HG02885 (cell line): ENCODE results near the gene OR6B1.
"Not testable (repeated sequence)": the region's sequence is repeated elsewhere in the genome, so short reads cannot be mapped to it uniquely, and the experiment has no call there.

ENCODE experiments used
- ATAC-seq: cut with Tn5 transposase; IDR thresholded peaks from one replicate; pipeline ENCODE4 v1.9.1; 2021; ENCODE audit warnings: mild to moderate bottlenecking; ENCODE audit not compliant: unreplicated experiment, poor library complexity

Gene OR6B1

DNA sequence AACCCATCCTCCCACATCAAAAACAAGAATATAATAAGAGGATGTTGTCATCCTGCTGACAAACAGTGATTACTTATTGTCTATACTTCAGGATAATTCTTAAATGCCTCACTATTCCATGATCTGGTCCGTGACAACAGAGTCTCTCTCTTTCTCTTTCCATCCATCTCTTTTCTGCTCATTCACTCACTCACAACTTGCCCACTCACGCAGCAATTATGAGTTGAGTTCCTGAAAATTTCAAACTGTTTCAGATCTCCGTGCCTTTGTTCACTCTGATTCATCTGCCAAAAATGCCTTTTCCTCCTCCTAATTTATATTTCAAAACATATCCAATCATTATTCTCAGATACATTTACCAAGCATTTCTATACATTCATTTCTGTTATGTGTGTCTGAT lies 1.4 kb downstream of the OR6B1 start:
- no peak for ATAC-seq

DNA sequence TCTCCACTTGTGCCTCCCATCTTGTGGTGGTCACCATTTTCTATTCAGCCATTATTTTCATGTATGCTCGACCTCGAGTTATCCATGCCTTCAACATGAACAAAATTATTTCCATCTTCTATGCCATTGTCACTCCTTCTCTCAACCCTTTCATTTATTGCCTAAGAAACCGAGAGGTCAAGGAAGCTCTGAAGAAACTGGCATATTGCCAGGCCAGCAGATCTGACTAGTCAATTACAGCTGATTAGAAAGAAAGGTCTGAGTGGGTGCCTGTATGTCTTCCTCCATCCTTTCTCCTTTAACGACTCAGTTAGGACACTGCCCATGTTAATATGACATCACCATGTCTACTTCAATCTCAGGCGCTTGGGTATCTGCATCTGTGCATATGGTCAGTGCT lies 4.6 kb downstream of the OR6B1 start:
- no peak for ATAC-seq

DNA sequence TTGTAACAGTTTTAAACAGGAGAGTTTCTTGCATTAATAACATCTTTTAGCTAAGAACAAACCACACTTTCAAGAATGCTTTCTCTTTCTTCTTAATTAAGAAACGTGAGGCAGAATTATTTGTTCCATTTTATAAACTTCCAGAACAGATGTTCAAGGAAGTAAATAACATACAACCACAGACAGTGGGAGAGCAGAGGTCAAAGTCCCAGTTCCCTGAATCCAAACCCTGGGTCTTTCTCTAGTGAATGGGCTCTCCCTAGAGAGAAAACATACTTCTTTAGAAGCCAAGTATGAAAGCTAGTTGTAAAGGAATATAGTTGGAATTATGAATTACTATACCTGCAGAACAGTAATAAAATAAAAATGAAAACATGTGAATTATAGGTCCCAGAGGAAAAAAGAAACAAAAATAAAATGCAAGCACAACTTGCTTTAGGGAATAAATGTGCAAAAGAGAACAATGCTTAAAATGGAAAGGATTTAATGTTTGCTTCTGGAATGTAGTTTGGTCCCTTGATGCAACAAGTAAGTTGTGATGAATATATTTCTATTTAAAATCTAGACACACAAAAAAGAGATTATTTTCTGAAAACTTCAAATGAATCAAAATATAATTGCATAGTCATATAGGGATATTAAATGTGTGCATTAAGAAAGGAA lies 6.0 kb downstream of the OR6B1 start:
- ATAC-seq, result no peak

DNA sequence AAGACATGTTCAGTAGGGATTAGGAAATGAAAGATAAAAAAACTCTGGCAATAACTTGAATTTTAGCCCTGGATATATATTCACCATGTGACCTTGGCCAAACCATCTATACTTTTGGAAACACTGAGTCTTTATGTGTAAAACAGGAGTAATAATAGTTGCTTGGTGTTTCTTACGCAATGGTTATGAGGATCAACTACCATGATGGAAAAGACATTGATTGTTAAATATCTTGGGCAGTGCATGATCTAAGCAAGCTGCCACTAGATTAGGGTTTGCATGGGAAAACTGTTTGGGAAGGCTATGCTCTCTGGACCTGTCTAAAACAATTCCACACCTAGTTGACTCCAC lies 6.5 kb downstream of the OR6B1 start:
- ATAC-seq, result no peak

DNA sequence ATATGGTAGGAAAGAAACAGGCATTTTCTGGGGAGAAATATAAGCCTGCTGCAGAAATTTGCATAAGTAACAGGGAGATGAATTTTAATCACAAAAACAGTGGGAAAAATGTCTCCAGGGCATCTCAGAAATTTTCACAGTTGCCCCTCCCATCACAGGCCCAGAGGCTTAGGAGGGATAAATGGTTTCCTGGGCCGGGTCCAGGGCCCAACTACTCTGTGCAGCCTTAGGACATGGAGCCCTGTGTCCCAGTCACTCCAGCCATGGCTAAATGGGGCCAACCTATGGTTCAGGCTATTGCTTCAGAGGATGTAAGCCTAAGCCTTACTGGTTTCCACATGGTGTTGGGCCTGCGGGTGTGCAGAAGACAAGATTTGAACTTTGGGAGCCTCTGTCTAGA lies 9.2 kb downstream of the OR6B1 start:
- ATAC-seq, result no peak

DNA sequence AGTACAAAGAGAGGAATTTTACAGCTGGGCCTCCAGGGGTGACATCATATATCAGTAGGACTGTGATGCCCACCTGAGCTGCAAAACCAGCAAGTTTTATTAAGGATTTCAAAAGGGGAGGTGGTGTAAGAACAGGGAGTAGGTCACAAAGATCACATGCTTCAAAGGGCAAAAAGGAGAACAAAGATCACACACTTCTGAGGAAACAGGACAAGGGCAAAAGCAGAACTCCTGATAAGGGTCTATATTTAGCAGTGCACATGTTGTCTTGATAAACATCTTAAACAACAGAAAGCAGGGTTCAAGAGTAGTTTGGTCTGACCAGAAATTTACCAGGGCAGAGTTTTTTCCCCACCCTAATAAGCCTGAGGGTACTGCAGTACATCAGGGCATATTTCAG lies 9.9 kb downstream of the OR6B1 start:
- not testable (repeated sequence) for ATAC-seq

DNA sequence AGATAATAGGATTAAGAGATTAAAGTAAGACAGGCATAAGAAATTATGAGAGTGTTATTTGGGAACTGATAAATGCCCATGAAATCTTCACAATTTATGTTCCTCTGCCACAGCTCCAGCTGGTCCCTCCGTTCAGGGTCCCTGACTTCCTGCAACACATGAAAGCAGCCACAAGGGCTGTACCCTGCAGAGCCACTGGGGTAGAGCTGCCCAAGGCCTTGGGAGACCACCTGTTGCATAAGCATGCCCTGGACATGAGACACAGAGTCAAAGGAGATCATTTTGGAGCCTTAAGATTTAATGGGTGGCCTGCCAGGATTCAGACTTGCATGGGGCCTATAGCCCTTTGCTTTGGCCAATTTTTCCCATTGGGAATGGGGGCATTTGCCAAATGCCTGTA lies 10.7 kb downstream of the OR6B1 start:
- ATAC-seq, result not testable (repeated sequence)

DNA sequence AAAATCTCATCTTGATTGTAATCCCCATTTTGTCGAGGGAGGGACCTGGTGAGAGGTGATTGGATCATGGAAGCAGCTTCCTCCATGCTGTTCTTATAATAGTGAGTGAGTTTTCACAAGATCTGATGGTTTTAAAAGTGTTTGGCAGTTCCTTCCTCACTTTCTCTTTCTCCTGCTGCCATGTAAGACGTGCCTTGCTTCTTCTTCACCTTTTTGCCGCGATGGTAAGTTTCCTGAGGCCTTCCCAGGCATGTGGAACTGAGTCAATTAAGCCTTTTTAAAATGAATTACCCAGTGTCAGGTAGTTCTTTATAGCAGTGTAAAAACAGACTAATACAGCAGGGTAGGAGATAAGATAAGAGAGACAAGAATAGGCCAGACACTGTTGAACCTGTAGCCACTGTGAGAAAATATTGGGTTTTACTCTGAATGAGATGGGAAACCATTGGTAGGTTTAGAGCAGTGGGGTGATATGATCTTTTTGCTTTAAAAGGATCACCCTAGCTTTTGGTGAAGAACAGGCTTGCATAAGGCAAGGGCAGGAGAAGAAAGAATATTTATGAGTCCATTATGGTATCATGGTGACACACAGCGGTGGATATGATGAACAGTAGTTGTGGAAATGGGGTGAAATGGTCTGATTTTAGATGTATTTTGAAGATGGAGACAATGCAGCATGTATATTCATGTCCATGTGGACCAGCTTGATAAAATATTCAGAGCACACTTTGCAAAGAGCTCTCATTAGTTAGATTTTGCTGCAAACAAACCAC lies 11.5 kb downstream of the OR6B1 start:
- no peak for ATAC-seq

DNA sequence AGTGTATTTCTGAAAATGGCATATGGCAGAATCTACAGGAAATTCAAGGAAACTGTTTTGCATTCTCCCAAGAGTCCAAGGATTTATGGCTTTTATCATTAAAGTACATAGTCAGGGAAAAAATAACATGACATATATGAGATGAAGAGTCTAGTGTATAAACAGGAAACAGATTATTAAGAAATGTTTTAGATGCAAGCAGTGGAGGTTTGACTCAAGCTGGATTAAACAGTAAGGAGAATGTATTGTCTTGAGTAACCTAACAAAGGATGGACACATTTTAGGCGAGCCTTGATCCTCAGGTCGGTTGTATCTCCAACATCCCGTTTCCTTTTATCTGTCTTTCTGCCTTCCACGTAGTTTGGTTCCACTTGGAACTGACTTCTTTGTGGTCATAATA lies 17.9 kb downstream of the OR6B1 start:
- ATAC-seq, result no peak

DNA sequence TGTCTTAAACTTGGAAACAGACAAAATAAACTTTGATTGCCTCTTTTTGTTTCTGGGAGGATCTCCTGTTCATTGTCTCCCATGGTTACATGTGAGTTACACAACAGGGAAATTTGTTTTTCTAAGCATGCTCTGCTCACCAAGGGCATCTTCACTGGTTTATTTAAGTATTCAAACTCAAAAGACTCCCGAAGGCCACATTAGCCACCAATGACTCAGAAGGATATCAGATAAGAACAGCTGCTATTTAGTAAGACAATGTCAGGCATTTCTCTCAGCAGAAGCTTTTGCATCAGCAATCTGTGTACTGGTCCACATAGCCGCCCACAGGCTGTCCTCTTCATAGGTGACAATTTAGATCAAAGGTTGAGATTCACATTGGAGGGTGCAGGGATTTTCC lies 19.3 kb downstream of the OR6B1 start:
- ATAC-seq, result peak; percentile 64

DNA sequence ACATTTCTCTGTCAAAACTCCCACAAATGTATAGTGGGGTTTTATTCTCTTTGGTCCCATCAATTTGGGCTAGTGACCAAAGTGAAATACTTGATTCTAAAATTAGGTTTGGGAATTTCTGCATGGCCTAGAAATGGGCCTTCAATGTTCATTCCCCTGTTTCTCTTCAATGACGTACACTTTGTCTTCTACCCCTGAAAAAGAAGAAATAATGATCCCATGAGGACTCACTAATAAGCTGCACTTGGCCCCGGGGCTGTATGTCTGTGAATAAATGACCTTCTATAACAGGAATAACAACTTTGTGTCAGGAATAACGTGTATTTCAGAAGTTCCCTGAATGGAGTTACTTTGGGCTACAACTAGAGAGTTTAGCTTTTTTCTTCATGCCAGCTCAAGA lies 20.2 kb downstream of the OR6B1 start:
- no peak for ATAC-seq

DNA sequence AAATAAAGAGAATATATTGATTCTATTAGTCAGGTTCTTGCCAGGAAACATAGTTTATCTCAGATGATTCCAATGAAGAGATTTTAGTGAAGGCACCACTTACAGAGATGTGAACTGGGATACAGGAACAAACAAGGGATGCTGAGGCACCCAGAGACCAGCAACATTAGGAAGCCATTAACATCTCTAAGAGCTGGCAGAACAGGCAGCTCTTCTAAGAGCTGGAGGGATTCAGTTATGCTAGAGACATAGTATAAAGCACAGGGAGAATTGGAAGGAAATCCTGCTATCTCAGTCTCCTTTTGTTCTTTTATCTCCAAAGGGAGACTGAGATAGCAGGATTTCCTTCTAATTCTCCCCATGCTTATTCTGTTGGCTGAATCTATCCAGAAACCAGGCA lies 22.0 kb downstream of the OR6B1 start:
- no peak for ATAC-seq

DNA sequence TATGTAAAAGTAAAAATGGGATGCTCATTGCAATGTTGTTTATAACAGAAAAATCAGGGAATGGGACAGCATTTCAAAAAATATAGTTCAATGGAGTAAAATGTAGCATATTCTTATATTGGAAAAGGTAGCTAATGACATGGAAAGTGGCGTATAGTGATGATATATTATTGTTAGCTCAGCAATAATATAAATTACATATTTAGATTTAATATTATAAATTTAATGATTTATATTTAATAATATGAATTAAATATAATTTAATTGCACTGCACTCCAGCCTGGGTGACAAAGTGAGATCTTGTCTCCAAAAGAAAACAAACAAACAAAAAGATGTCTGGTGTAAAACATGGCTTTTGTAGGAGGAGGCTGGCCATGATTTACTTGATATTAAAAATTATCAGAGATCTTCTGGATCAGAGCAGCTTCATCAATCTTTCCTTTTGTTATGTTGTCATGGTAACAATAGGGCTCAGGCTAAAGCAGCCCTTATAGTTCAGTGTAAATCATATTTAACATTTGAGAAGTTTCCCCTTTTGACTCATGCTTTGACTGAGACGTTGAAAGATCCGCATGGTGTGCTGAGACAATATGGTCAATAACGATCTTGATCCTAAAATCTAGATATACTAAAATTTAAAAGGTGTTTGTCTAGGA lies 23.2 kb downstream of the OR6B1 start:
- no peak for ATAC-seq

DNA sequence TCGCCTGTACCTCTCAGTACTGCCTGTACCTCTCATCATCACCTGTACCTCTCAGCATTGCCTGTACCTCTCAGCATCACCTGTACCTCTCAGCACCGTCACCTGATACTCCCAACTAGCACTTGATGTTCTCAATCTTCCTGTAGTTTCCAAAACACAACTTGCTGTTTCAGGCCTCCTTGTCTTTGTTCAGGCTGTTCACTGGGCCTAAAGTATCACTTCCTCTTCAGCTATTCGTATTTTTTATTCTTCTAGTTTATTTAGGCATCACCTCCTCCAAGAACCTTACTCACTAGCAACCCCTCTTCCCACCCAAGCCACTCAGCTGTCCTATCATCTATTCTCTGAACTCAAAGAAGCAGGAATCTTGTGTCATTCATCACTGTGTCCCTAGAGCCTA lies 24.1 kb downstream of the OR6B1 start:
- ATAC-seq, result no peak

DNA sequence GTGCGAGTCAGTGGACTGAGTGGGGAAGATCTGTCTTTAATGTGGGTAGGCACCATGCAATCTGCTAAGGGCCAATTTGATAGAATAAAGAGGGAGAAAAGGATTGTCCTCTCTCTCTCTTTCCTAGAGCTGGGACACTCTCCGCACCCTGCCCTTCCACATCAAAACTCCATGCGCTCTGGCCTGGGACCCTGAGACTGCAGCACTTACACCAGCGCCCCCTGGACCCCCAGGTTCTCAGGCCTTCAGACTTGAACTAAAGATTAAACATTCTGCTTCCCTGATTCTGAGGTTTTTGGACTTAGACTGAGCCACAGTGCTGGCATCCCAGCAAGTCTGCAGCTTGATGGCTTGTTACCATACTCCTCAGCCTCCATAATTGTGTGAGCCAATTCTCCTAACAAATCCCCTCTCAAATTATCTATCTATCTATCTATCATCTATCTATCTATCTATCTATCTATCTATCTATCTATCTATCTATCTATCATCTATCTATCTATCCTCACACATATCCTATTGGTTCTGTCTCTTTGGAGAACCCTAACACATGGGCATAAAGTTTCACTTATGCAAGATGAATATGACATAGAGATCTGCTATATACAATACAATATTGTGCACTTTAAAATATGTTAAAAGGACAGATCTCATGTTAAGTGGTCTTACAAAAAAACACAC lies 26.2 kb downstream of the OR6B1 start:
- no peak for ATAC-seq

DNA sequence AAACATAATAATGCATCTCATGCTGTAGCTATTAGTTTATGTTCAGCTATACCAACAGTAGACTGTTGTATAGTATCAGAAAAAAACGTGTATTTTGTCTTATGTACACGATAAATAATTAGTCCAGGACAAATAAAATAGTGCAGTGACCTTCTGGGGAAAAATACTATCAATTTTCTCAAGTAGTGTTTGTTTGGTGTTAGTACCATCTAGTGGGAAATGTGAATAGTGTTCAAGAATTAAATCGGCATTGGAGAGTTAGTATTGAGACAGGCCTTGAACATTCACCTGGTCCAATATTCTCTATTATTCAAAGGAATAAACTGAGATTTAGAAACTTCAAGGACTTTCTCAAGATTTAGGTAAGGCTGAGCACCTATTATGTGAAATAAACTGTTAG lies 26.9 kb downstream of the OR6B1 start:
- no peak for ATAC-seq

DNA sequence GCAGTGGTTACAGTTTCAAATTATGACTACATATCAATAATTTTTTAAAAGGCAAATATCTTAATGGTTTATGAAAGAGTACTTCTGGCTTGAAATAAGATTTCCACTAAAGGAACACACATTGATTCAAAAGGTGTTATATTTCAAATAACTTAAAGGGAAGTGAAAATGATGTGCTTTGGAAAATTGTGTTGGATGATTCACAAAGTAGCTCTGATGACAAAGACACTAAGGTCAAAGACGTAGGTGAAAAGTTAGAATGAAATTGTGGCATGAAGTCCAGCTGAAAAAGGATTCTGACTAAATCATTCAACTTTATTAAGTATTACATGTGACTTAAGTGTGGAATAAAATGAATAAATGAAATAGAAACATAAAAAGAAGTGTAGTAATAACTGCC lies 27.9 kb downstream of the OR6B1 start:
- ATAC-seq, result peak; percentile 61

DNA sequence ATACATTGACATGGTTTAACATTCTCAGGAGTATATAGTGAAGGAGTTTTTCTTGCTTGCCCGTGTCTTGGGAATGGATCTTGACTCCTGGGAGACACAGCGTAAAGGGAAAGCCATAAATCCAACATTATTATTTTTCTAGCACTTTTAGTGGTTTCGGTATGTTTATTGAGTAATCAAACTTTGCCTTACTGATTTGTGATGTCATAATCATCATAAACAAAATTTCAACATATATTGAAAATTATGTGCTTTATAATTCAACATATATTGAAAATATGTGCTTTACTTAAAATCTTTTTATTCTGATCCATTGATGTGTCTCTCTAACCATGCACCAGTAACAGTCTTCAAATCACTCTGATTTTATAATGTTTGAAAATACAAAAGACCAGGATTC lies 28.4 kb downstream of the OR6B1 start:
- ATAC-seq, result no peak

DNA sequence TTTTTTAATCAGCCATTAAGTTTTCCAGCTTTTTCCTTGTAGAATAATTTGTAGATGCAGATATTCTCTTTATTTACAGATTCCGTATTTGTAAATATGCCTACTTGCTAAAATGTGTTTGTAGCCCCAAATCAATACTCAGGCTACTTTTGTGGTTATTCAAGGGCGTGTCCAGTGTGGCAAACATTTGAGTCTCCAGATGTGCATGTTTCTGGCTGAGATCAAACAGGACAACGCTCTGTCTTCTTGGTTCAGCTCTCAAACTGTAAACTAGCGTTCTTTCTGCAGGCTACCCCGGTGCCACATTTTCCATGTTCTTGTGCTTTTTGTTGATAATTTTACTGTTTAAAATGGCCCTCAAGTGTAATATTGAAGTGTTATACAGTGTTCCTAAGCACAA lies 32.4 kb downstream of the OR6B1 start:
- no peak for ATAC-seq

DNA sequence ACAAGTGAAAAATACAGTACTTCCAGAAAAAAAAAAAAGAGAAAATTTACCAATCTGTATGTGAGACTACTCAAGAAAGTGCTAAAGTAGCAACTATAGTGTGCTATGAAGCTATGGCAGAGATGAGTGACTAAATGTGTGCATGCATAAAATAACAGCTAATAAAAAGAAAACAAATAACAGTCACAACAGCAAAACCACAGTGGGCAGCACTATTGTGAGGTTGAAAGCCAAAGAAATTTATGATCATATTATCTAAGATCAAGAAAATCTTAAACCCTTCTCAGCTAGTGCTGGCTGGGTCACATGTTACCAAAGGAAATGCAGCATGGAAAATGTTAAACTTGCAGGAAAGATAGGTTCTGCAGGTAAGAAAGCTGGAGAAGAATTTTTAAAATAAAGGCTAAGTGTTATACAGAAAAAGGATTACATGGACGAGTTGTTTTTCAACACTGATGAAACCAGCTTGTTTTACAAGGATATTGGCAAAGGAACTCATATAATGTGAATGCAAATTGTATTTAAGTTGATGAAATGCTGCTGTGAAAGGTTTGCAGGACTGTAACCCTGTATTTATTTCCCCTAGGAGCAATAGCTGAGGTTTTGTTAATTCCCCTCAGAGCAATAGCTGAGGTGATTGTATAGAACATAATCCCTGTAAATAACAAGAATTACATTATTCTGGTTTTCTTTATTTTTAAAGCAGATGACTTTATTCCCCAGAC lies 33.0 kb downstream of the OR6B1 start:
- no peak for ATAC-seq

DNA sequence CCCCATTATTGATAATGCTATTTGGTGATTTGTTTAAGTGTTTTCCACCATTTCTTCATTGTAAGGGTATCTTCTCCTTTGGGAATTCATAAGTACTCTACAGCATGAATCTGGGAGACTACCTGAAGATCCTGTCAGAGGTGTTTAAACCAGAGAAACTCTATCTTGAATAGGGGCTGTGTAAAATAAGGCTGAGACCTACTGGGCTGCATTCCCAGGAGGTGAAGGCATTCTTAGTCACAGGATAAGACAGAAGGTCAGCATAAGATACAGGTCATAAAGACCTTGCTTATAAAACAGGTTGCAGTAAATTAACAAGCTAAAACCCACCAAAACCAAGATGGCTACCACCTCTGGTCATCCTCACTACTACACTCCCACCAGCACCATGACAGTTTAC lies 35.3 kb downstream of the OR6B1 start:
- ATAC-seq, result no peak
